GM18526 (cell line): ENCODE results near the gene PDZD8.

Experiments
- POLR2A ChIP-seq: IDR thresholded peaks from 3 replicates; pipeline ENCODE4 v1.6.1; 2011; ENCODE audit not compliant: insufficient read length; ENCODE audit errors: extremely low read depth

PDZD8 gene

GRCh38 chr10:117364110-117364960 is 10.9 kb downstream of the PDZD8 start:
- TF ChIP-seq POLR2A = no peak

- TF ChIP-seq POLR2A = no peak
These were observed 12.2 kb downstream of the PDZD8 start for GRCh38 chr10:117363028-117363427.

GRCh38 chr10:117362313-117362712 is 12.9 kb downstream of the PDZD8 start:
- no peak for TF ChIP-seq POLR2A

DNA sequence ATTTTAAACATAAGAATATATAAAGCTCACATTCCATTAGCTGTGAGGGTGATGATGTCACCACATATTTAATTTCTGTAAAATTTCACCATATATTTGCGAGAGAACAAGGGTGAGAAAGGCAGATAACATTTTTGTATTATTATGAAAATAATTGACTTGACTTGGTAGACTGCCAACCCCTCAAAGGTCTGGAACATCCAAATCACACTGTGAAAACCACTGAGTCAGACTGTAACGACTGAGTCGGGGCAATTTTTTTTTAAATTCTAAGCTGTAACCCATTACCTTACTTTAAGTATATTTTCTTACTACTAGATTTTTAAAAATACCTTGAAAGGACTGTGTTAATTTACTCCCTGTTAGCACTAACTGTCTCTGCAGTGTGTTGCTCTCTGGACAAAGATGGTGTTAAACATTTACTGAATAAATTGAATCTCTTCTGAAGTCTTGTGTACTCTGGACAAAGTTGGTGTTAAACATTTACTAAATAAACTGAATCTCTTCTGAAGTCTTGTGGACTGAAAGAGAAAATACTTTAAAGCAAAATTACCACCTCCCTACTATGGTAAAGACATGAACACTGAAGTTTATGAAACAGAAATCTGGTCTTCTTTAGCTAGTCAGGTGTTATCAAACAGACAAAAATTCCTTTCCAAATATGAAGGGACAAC is 14.1 kb downstream of the PDZD8 start:
- TF ChIP-seq POLR2A = no peak

DNA sequence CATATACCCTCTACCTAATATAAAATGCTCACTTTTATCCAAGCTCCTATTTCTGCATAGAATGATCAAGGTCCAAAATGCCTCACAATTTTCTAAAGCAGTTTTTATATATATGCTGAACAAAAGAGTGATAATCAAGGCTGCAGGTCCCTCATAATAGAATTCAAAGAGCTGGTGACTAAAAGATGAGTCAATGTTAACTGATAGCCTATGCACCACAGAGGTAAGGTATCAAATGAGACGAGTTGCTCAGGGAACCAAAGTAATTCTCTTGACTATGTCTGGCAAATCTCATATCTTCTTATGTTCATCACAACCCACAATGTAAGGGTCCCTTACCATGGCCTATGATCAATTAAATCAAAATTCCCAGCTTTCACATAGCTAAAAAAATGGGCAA is 15.2 kb downstream of the PDZD8 start:
- TF ChIP-seq POLR2A = no peak

DNA sequence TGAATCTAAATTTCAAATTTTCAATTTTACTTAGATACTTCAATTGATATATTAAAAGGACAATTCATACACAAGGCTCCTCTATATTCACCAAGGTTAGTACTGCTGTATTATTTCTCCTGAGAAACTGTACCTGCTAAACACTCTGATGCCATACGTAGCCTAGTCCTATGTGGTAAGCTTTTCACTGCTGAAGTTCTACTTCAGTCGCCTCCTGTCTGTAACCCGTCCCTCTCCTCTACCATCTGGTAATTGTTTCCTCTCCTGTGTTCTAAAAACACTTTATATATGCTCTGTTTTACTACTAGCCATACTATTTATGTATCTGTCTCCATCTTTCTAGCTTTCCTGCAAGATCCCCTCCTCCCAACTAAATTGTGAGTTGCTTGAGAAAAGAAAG is 20.2 kb downstream of the PDZD8 start:
- TF ChIP-seq POLR2A = no peak

- no peak for TF ChIP-seq POLR2A
These were observed 21.6 kb downstream of the PDZD8 start for GRCh38 chr10:117353684-117354083.

- TF ChIP-seq POLR2A = no peak
These were observed 22.5 kb downstream of the PDZD8 start for GRCh38 chr10:117352724-117353123.

DNA sequence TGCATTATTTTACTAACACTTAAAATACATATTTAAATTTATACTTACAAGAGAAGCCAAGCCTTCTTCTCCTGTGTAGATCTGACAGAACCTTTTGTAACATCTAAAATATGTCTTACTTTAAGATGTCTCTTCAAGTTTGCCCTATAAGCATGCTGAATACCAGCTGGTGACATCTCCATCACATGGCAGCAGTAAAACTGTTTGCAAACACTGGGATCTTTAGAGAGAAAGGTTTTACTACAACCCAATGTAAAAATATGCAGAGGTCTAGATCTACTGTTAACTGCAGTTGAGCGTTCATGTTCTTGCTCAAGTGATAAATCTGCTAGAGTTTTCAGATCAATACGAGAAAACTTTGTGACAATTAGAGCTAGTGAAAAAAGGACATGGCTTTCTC is 23.2 kb downstream of the PDZD8 start:
- no peak for TF ChIP-seq POLR2A

DNA sequence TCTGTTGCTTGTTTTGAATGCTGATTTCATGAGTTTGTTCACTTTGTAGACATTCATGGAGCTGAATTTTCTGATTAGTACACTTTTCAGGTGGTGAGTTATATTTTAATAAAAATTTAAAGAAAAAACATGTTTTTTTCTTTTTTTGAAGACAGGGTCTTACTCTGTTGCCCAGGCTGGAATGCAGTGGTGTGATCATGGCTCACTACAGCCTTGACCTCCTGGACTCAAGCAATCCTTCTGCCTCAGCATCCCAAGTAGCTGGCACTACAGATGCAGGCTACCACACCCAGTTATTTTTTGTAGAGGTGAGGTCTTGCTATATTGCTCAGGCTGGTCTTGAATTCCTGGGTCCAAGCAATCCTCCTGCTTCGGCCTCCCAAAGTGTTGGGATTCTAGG is 23.7 kb downstream of the PDZD8 start:
- no peak for TF ChIP-seq POLR2A

GRCh38 chr10:117350909-117351308 is 24.3 kb downstream of the PDZD8 start:
- no peak for TF ChIP-seq POLR2A

GRCh38 chr10:117348236-117348635 is 27.0 kb downstream of the PDZD8 start:
- no peak for TF ChIP-seq POLR2A

GRCh38 chr10:117346574-117346973 is 28.7 kb downstream of the PDZD8 start:
- no peak for TF ChIP-seq POLR2A

- TF ChIP-seq POLR2A = no peak
These were observed 30.1 kb downstream of the PDZD8 start for GRCh38 chr10:117345143-117345542.

DNA sequence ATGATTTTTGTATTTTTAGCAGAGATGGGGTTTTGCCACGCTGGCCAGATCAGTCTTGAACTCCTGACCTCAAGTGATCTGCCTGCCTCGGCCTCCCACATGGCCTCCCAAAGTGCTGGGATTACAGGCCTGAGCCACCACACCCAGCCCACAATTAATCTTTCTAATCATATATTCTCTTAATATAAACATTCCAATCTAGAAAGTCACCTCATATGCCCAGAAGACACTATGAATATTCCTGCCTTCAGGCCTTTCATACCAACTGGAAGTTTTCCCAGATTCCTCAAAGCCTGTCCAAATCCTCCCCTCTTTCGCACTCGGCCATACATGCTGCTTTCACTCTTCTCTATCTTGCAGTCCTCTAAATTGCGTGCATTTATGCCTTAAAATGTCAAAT is 32.6 kb downstream of the PDZD8 start:
- TF ChIP-seq POLR2A = no peak

- TF ChIP-seq POLR2A = no peak
These were observed 34.2 kb downstream of the PDZD8 start for GRCh38 chr10:117341061-117341460.

- no peak for TF ChIP-seq POLR2A
These were observed 35.3 kb downstream of the PDZD8 start for GRCh38 chr10:117339979-117340378.

DNA sequence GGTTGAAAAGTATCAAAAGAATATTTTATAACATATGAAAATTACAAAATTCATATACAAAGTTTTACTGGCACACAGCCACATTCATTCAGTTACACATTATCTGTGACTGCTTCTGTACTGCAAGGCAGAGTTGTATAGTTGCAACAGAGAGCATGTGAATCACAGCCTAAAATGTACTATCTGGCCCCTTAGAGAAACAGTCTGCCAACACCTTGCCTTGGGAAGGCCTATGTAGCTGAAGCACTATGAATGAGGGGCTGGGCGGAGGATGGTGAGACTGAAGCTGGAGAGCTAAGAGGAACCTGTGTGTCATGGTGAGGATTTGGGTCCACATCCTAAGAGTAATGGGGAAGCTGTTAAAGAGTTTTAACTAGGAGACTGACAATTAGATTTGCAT is 35.7 kb downstream of the PDZD8 start:
- TF ChIP-seq POLR2A = no peak
